GM18526 (cell line): ENCODE data around the gene MYMX.

Experiments
- POLR2A ChIP-seq: IDR thresholded peaks from 3 replicates; pipeline ENCODE4 v1.6.1; 2011; ENCODE audit not compliant: insufficient read length; ENCODE audit errors: extremely low read depth

Gene MYMX

DNA sequence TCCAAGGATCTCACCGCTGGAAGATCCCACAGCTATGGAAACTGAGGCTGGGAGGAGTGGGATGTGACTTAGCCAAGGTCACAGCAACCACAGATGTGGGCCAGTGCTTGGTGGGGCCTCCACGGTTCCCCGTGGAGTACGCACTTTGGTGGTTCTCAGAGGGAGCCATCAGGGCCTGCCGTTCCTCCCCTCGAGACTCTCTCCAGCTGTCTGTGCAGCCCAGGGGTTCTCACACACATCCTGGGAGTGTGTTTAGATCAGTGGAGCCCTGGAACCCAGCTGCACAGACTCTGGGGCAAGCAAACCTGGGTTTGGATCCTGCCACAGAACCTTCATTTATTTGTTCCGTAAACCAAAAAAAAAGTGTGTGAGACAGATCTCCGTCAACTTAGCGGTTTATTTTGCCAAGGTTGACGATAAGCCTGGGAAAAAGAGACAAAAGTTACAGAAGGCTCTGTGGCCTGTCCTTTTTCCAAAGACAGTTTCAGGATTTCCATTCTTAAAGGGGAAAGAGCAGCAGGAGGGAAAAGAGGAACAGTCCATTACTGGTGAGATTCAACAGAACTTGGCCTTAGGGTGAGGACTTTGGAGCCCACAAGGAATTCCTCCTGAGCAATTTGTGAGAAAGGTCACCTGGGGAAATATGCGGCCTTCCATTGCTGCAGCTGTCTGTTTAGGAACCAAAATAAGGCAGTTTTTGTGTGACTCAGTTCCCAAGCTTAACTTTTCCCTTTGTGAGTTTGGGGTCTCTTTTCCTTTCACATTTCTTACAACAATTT is 13.6 kb upstream of the MYMX start:
- no peak for TF ChIP-seq POLR2A

DNA sequence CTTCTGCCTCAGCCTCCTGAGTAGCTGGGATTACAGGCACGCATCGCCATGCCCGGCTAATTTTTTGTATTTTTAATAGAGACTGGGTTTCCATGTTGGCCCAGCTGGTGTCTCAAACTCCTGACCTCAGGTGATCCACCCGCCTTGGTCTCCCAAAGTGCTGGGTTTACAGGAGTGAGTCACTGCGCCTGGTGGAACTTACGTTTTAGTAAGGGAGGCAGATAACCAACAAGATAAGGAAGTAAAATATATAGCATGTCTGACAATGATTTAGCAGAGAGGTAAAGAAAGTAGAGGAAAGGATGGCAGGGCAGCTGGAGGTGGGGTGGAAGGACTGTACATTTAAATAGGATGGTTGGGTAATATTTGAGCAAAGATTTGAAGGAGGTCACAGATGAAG is 12.8 kb upstream of the MYMX start:
- no peak for TF ChIP-seq POLR2A

DNA sequence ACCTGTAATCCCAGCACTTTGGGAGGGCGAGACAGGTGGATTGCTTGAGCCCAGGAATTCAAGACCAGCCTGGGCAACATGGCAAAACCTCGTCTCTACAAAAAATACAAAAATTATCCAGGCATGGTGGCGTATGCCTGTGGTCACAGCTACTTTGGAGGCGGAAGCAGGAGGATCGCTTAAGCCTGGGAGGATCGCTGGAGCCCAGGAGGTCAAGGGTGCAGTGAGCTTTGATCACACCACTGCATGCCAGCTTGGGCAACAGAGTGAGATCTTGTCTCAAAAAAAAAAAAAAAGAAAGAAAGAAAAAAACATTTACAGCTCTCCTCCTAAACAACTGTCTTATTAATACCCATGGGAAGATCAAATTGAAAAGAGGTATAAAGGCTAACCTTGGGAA is 8.8 kb upstream of the MYMX start:
- no peak for TF ChIP-seq POLR2A

DNA sequence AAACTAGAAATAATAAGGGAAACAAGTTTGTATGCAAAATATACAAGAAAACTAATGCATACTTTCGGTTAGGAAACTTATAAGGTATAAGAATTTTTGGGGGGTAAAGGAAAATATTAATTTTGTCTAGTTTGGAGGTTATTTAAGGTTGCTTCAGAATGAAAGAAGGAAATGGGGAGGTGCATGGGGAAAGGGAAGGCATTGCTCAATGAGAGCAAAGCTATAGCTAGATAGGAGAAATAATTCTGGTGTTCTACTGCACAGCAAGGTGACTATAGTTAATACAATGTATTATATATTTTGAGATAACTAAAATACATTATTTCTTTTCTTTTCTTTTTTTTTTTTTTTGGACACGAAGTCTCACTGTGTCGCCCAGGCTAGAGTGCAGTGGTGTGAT is 5.4 kb upstream of the MYMX start:
- TF ChIP-seq POLR2A = no peak

DNA sequence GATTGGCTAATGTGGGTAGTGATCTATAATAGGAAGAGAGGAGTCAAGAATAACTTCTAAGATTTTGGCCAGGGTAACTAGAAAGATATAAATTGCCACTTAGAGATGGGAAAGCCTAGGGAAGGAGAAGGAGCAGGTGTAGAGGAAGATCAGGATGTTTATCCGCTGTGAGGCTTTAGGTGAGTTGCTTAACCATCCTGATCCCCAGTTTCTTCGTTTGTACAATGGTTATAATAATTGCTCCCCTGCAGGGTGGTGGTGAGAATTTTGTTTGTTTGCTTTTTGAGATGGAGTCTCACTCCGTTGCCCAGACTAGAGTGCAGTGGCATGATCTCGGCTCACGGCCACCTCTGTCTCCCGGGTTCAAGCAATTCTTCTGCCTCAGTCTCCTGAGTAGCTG is 2.4 kb upstream of the MYMX start:
- no peak for TF ChIP-seq POLR2A

DNA sequence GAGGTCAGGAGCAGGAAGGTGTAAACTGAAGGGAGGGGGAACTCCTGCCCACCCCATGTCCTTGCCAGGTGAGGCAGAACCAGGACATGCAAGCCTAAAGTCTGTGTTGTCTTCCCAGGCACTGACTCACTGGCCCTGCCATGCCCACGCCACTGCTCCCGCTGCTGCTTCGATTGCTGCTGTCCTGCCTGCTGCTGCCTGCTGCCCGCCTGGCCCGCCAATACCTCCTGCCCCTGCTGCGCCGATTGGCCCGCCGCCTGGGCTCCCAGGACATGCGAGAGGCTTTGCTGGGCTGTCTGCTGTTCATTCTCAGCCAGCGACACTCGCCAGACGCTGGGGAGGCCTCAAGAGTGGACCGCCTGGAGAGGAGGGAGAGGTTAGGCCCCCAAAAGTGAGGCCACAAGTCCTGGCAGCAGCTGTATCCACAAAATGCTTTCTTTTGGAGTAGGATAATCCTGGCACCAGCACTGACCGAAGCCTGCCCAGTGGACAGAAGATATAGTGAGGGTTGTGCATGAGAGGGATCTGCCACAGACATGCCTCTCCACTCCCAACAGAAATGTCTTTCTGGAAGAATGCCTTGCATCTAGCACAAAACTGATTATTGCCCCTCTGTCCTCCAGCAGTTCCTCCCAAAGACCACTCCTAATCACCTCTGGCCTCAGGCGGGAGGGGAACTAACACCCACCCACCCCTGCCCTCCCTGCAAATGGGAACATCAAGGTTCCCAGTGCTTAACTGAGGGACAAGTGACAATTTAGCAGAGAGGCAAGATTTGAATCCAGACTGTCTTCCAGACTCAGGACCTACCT is 812 bp downstream of the MYMX start:
- no peak for TF ChIP-seq POLR2A

DNA sequence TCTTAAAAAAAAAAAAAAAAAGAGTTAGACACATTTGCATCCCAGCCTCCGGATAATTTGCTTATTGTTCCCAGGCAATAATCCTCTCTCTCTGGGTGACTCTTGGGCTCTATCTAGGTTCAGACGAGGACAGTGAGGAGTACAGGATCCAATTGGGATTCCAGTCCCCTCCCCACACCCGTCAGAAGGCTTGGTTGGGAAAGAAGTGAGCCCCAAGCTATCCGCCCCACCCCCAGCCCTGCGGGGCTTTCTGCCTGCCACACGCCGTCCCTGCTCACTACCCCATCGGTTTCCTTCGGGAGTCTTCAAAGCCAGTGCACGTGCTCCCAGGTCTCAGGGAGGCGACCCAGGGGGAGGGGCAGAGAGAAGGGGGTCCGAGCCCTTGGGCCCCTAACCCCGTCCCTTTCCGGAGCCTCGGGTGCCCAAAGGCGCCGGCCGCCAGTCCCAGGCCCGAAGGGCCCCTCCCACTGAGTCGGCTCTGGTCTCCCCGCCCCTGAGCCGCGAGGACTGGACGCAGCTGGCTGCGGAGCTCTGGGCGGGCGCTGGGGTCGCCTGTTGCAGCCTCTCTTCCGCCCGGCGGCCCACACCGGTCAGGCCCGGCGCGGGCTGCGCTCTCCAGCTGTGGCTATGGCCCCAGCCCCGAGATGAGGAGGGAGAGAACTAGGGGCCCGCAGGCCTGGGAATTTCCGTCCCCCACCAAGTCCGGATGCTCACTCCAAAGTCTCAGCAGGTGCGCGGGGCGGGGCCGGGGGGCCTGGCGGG is 2.5 kb downstream of the MYMX start:
- peak; percentile 68 for TF ChIP-seq POLR2A

DNA sequence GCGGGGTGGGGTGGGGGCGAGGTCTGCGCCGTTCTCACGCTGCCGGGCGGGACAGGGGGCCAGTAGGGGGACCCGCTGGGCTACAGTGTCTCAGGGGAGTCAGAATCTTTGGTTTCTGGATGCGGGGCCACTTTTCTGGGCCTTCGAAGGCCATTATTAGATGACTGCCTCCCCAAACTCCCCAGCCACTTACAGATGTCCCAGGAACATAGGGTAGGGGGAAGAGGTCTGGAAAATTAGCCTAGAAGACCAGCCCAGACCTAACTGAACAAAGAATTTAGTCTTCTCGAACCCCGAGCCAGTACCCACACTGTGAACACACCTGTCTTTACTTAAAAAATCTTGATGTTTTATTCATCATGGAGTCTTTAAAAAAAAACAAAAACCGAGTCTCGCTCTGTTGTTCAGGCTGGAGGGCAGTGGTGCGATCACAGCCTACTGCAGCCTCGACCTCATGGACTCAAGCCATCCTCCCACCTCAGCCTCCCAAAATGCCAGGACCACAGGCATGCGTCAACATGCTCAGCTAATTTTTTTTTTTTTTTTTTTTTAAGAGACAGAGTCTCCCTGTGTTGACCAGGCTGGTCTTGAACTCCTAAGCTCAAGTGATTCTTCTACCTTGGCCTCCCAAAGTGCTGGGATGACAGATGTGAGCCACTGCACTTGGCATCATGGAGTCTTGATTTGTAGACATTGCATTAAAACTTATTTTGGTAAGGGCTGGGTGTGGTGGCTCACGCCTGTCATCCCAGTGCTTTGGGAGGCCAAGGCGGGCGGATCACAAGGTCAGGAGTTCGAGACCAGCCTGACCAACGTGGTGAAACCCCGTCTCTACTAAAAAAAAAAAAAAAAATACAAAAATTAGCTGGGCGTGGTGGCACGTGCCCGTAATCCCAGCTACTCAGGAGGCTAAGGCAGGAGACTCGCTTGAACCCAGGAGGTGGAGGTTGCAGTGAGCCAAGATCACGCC is 3.4 kb downstream of the MYMX start:
- TF ChIP-seq POLR2A = no peak

DNA sequence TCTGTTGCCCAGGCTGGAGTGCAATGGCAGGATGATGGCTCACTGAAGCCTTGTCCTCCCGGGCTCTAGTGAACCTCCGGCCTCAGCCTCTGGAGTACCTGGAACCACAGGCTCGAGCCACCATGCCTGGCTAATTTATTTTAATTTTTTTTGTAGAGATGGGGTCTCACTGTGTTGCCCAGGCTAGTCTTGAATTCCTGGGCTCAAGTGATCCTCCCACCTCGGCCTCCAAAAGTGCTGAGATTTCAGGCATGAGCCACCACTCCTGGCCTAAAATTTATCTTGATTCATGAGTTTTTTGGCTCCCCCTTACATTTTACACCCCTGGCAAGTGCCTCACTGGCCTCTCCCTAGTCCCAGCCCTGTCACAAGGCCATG is 4.2 kb downstream of the MYMX start:
- no peak for TF ChIP-seq POLR2A

DNA sequence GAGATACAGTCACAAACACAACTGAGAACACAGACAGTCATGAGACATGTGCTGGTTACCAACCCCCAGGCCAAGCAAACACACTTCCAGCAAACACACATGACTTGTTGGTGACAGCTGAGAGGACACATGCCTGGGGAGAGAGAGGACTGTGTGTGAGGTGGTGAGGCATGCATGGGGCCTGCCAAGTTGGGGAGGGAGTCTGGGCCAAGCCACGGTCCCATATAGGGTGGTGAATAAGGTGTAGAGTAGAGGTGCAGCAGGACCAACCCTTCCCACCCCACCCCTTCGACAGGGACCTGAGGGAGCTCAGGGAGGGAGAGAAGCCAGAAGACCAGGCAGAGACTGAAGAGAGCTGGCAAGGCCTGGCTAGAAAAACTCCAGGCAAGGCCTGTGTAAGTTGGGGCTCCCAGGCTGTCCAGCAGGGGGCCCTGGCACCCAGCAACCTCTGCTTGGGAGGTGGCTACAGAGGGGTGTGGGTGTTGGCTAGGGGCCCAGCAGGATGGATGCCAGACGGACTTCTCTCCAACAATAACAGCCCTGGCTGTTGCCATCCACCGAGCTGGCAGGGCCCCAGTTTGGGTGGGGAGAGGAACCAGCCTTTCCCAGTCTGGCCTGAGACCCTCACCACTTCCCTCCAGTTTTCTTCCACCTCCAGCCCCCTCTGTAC is 4.7 kb downstream of the MYMX start:
- no peak for TF ChIP-seq POLR2A

DNA sequence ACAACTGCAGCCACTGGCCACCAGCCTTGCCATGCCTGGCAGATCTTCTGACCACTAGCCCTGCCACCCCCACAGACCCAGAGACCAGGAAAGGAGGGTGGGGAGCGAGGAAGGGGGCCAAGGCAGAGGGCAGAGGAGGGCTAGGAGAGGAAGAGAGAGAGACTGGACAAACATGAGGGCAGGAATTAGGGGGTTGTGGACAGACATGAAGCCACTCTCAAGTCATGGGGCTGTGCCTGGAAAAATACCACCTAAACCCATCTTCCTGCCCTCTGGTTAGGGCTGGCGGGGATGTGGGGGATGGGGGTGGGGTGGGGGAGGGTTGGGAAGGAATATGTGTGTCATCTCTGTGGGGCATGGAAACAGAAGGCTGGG is 5.2 kb downstream of the MYMX start:
- TF ChIP-seq POLR2A = no peak

DNA sequence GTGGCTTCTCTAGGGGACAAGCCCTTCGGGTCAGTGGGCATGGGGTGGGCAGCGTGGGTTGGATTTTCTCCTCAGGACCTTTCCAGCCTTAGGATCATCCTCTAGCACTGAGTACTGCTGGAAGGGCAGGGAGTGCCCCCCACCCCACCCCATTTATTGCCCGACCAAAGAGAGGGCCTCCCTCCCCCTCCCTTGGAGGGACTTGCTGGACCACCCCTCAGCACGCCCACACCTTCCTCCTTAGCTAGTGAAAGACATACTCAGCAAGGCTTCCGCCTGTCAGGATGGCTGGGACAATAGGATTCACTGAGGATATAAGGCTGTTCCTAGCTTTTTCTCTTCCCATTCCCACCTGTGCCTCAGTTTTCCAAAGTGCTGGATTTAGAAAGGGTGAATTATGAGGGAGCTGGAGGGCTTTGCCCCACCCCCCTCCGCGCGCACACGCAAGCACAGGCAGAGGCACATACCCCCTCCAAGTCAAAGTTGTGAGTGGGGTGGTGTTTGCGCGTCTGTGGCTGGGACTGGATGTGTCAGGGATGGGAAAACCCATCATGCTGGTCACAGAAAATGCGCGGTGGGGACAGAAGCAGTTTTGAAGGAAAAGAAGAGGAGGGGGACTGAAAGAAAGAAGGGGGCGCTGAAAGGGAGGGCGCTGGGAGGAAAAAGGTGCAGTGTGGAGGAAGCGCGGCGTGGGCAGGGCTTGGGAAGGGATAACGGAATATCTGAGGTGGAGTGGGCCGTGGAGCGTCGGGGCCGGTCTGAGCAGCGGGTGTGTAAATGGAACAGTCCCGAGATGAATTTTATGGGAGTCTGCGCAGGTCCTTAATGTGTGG is 6.0 kb downstream of the MYMX start:
- no peak for TF ChIP-seq POLR2A

DNA sequence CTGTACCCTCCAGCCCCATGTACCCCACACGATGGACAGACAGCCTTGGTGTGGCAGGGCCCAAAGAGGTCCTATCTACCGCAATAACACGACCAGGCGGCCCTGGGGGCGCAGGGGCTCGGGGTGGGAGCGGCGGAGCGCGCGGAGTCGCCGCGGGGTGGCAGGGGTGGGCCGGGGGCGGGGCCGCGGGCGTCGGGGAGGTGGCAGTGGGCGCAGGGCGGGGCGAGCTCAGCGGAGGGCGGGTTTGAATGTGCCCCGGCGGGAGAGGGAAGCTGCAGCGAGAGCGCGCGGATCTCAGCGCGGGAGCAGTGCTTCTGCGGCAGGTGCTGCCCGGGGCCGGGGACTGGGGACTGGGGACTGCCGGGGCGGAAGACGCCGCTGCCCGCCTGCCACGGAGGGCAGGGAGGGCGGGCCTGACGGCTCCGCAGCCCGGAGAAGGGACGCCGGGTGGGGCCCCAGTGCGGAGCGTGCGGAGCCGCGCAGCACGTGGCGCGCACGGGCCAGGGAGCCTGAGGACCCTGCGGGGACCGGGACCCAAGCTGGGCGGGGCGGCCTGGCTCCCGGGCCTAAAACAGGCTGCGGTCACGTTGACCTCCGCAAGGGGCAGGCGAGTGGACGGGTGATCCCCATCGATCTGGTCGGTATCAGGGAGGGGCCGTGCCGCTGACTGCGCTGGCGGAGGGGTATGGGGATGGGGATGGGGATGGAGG is 6.7 kb downstream of the MYMX start, which contains the start of gene SLC29A1:
TSS of gene SLC29A1 (plus strand) at position 277 of the 710 bp plus-strand sequence. CDS start 3,719 bp downstream, outside the sequence.
- peak; percentile 78 for TF ChIP-seq POLR2A
